Activated CD8-positive, alpha-beta memory T cell treated with anti-CD3 and anti-CD28 coated beads for 1 hour (primary cell): ENCODE results near the gene JPH2.

Experiments used
- DNase-seq, 2 donors: peaks; one replicate each; pipeline ENCODE4 v3.0.0-alpha.2; 2020; ENCODE audit warnings: low read depth in 1 of 2; ENCODE audit errors: extremely low read depth in 1 of 2

The JPH2 gene

GRCh38 chr20:44106615-44107014 lies 80.4 kb downstream of the JPH2 start:
- no peak for DNase-seq

- no peak for DNase-seq
Measured at GRCh38 chr20:44104798-44105517, 82.0 kb downstream of the JPH2 start.

DNA sequence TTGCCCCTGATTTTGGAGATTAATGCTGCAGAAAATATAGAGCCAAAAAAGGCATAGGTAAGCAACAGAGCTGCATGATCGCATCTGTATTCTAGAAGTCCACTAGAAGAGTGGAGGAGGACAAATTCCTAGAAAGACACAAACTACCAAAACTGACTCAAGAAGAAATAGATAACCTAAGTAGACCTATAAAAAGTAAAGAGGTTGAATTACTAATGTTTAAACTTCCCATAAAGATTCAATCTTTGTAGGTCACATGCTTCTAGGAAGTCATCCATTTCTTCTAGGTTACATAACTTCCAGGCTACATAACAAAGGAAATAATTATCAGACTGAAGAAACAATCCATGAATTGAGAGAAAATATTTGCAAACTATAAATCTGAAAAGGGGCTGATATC lies 84.4 kb downstream of the JPH2 start:
- DNase-seq: no peak

DNA sequence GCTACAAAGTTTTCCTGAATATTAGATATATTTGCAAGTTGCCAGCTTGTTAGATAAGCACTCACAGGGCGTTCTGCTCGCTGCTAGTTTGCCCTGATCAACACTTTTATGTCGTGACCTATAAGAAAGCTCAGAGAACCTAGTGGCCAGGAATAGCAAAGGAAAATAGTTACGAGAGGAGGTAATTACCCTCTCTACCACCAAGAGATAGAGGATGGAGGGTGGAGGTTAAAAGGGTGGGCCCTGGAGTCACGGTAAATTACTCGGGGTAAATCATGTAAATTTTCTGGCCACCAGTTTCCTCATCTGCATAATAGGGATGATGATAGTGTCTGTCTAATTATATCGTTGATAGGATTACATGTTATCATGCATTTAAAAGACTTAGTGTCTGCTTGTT lies 87.2 kb downstream of the JPH2 start:
- no peak for DNase-seq

DNA sequence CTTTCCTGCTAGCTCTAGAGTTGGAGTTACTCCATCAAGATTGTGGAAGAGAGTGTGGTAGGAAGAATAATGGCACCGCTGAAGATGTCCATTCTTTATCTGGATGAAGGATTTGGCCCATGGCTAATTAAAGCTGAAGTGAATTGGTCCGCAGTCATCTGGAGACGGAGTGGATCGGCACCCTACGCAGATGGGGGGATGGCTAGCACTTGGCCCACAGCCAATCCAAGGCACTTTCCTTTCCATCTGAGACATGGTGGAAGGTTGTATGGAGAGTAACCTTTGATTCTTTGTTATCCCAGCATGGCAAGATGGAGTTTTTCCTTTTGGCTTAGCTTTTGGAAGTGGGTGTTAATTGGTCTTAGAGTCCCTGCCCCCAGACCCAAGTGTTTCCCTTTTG lies 88.3 kb downstream of the JPH2 start:
- DNase-seq: no peak

DNA sequence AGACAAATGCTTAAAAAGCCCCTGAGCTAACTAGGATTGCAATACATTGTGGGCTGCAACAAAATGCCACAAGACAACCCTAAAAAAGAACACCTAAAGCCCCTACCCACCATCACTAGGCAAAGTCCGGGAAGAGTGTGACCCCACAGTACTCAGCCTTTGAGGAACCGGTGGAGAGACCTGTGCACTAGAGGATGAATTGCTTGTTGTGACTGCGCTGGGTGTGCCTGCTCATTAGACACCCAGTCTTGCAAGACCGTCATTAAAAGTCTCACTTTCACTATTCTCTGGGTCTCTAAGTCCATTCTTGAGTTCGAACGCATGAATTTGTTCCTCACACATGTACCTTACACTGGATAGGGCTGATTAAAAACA lies 88.7 kb downstream of the JPH2 start:
- no peak for DNase-seq

- DNase-seq: no peak
Measured at GRCh38 chr20:44097521-44098255, 89.3 kb downstream of the JPH2 start.

DNA sequence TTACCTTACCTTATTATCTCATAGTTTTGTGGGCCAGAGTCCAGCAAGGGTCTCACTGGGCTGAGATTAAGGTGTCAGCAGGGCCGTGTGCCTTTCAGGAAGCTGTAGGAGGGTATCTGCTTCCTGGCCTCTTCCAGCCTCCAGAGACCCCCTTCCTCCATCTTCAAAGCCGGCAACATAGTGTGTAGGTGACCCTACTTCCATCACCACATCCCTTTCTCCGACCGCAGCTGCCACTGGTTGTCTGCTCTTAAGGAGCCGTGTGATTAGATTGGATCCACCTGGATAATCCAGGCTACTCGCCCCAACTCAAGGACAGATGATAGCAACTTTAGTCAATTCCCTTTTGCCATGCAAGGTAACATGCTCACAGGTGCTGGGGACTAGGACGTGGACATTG lies 91.2 kb downstream of the JPH2 start:
- DNase-seq: no peak

GRCh38 chr20:44093249-44093582 lies 93.8 kb downstream of the JPH2 start:
- DNase-seq: no peak

DNA sequence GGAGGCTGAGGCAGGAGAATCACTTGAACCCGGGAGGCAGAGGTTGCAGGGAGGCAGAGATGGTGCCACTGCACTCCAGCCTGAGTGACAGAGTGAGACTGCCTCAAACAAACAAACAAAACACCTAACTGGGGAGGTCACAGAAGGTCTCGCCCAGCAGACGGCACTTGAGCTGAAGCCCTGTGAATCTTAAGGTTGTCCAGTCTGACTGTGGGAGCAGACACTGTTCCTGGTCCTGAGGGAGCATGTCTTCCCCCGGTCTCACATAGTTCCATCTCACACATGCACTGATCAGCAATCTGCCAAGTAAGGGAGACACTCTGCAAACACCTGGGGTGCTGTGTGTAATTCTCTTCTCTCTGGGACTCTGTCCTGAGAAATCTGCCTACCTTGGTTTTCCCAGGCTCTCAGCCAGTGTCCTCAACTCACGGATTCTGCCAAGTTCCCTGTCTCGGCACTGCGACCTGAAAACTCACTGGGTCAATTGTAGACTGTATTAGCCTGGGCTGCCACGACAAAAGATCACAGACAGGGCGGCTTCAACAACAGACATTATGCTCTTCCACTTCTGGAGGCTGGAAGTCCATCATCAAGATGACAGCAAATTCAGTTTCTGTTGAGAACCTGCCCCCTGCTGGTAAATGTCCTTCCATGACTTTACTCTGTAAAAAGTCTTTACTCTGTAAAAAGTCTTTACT lies 94.3 kb downstream of the JPH2 start:
- no peak for DNase-seq

- no peak for DNase-seq
Measured at GRCh38 chr20:44091026-44091425, 96.0 kb downstream of the JPH2 start.

DNA sequence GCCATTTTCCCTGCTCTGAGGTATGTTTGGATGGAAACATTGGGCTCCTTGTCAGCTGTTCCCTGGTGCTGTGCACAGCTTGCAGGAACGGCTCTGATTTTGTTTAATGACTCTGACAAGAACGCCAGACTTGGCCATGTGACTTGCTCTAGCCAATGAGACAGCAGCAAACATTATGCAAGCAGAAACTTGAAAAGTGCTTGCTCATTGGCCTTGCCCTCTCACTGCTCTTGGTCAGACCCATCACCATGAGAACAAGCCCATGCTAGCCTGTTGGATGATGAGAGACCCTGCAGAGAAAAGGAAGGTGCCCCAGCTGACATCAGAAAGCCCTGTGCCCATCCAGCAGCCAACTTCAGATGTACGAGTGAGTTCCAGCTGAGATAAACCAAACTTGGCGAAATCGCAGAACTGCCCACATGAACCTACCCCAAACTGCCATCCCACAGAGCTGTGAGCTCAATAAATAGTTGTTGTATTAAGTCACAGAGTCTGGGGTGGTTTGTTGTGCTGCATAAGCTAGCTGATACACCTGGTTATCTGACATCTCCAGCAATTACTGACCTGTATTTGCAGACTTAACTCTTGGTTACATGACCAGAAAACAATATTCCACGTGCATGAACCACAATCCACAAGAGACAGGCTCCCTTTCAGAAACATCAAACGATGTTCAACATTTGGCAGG lies 96.9 kb downstream of the JPH2 start:
- DNase-seq: no peak

GRCh38 chr20:44087857-44088120 lies 99.2 kb downstream of the JPH2 start:
- no peak for DNase-seq

DNA sequence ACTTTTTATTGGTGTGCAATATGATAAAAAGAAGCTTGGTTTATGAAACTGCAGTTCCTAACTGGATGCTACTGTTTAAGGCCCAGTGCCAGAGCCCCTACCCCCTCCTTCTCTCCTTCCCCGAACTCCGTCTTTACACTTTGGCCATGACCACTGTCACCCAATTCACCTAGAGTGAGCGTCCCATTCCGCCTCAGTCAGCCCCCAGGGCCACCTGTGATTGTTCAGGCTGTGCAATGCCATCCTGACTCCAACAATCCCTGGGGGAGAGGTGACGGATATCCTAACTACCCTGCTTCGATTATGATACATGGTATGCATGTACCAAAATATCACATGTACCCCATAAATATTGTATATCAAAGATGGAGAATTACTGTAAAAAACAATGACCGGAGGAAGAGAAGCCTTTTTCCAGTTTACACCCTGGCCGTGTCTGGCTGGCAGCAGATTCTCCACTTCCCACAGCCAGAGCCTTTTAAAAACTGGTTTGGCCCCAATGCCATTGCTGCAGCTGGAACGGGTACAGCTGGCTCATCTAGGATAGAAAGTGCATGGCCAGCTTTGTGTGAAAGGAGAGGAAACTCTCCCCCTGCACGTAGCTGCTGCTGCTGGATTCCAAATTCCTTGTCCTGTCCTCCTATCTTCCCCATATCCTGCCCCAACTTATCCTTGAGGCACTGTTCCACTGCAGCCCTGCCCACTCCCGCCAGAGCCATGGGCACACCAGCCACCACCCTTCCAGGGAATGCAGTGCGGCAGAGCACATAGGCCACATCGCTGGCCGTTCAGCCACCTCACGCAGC lies 99.7 kb downstream of the JPH2 start:
- no peak for DNase-seq

- no peak for DNase-seq
Measured at GRCh38 chr20:44085616-44086434, 101.2 kb downstream of the JPH2 start.

GRCh38 chr20:44084891-44085290 lies 102.1 kb downstream of the JPH2 start:
- DNase-seq: no peak

DNA sequence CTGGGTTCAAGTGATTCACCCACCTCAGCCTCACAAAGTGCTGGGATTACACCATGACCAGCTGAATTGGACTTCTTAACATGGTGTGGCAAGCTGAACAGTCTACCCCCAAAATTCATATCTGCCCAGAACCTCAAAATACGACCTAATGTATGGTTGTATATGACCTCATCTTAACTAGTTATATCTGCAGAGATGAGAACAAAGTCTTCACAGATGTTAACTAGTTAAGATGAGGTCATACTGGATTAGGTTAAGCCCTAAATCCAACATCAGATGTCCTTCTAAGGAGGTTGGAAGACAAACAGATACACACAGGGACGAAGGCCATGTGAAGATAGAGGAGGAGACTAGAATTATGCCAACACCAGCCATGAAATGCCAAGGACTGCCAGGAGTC lies 102.5 kb downstream of the JPH2 start:
- DNase-seq: no peak

GRCh38 chr20:44083220-44083933 lies 103.6 kb downstream of the JPH2 start:
- no peak for DNase-seq

DNA sequence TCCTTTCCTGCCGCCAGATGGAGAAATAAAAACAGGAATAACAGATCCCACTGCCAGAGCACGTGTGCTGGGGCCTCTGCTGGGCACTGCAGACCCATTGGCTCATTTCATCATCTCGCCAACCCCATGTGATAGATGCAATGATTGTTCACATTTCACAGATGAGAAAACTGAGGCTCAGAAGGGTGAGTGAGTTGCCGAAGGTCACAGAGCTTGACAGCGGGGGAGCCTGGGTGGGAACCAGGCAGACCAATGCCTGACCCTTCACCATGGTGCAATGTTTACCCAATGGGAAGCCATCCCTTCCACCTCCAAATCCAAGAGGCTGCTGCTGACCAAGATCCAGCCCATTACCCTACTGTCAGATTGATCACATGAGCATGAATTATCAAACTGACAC lies 105.1 kb downstream of the JPH2 start:
- no peak for DNase-seq

DNA sequence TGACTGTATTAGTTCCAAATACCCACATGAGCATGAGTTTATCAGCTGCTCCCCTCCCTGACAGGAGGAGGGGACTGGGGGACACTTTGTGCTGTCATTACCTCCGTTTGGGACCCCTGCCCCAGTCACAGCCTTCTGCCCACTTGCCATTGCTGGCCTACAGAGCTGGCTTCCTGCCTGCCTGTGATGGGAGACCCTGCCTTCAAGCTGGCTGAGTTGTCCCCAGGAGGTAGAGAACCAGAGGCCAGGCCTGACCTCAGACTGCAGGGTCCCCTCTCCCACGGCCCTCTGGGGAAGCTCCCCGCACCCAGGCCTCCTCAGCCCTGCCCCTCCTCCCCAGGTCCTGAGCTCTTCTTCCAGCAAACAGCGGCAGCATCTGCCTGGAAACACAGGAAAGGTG lies 105.5 kb downstream of the JPH2 start:
- no peak for DNase-seq
